Sigmoid colon (tissue), 4 donors: ENCODE results near the gene EPGN.

Experiments
- CTCF ChIP-seq, 4 experiments: fragments of 450-650 bp in 3 of 4; fragments of 200-600 bp in 1 of 4; IDR thresholded peaks; one replicate each; pipeline ENCODE4 v1.5.1; 2016 to 2019; ENCODE audit warnings: antibody characterized with exemption in 4 of 4, mild to moderate bottlenecking in 3 of 4, moderate library complexity in 2 of 4
- POLR2A ChIP-seq, 2 donors: fragments of 450-650 bp; IDR thresholded peaks; one replicate each; pipeline ENCODE4 v1.6.1; 2016; ENCODE audit warnings: antibody characterized with exemption in 2 of 2, mild to moderate bottlenecking in 2 of 2, moderate library complexity in 2 of 2
- POLR2AphosphoS5 ChIP-seq, 4 donors: sonication (generic); formaldehyde crosslinking; IDR thresholded peaks; one replicate each; pipeline ENCODE4 v1.6.1; 2017; ENCODE audit warnings: antibody characterized with exemption in 4 of 4

- TF ChIP-seq CTCF (IDR thresholded peaks at IDR 0.05) (no peak), POLR2A (IDR thresholded peaks at IDR 0.05) (no peak), POLR2AphosphoS5 (IDR thresholded peaks at IDR 0.05) (no peak)
These were observed 7.1 kb downstream of the EPGN start for GRCh38 chr4:74315376-74315775.
